ENCODE results near the gene TECPR1. TPM values are rescaled to one million over a fixed set of nuclear protein-coding genes. Genes with fewer than 3 reads are reported as not detected.

TECPR1 gene
- total RNA-seq, 1 experiment from 2014 or later, result 15.3 TPM

GRCh38 chr7:98265841-98266271 is 13.8 kb upstream of the TECPR1 start:
- in situ Hi-C loops (cut with HindIII; ENCODE audit: low pct_unique_long_range_greater_than_20kb, low sequenced_read_pairs), result no loop called here
- DNase-seq (ENCODE audit: low read depth, low spot score), result no peak

GRCh38 chr7:98257701-98258100 is 5.7 kb upstream of the TECPR1 start:
- no peak for DNase-seq (ENCODE audit: low read depth, low spot score)
- in situ Hi-C loops (cut with HindIII; ENCODE audit: low pct_unique_long_range_greater_than_20kb, low sequenced_read_pairs), result no loop called here

- in situ Hi-C loops (cut with HindIII; ENCODE audit: low pct_unique_long_range_greater_than_20kb, low sequenced_read_pairs), result no loop called here
- DNase-seq (ENCODE audit: low read depth, low spot score), result no peak
Observed at GRCh38 chr7:98256431-98256830, 4.4 kb upstream of the TECPR1 start.

GRCh38 chr7:98254951-98255610 is 3.0 kb upstream of the TECPR1 start:
- in situ Hi-C loops (cut with HindIII; ENCODE audit: low pct_unique_long_range_greater_than_20kb, low sequenced_read_pairs), result no loop called here
- peak; percentile 79 for DNase-seq (ENCODE audit: low read depth, low spot score)

- no peak for DNase-seq (ENCODE audit: low read depth, low spot score)
- in situ Hi-C loops (cut with HindIII; ENCODE audit: low pct_unique_long_range_greater_than_20kb, low sequenced_read_pairs), result no loop called here
Observed at GRCh38 chr7:98254516-98254915, 2.5 kb upstream of the TECPR1 start.

- in situ Hi-C loops (cut with HindIII; ENCODE audit: low pct_unique_long_range_greater_than_20kb, low sequenced_read_pairs), result no loop called here
- DNase-seq (ENCODE audit: low read depth, low spot score), result no peak
Observed at GRCh38 chr7:98252425-98253054, 508 bp upstream of the TECPR1 start.

GRCh38 chr7:98251231-98251600 is 816 bp downstream of the TECPR1 start:
- no peak for DNase-seq (ENCODE audit: low read depth, low spot score)
- in situ Hi-C loops (cut with HindIII; ENCODE audit: low pct_unique_long_range_greater_than_20kb, low sequenced_read_pairs), result no loop called here

GRCh38 chr7:98250789-98251188 is 1.2 kb downstream of the TECPR1 start:
- in situ Hi-C loops (cut with HindIII; ENCODE audit: low pct_unique_long_range_greater_than_20kb, low sequenced_read_pairs), result no loop called here
- DNase-seq (ENCODE audit: low read depth, low spot score), result no peak

GRCh38 chr7:98249106-98249505 is 2.9 kb downstream of the TECPR1 start:
- in situ Hi-C loops (cut with HindIII; ENCODE audit: low pct_unique_long_range_greater_than_20kb, low sequenced_read_pairs), result no loop called here
- no peak for DNase-seq (ENCODE audit: low read depth, low spot score)

GRCh38 chr7:98248156-98248555 is 3.9 kb downstream of the TECPR1 start:
- DNase-seq (ENCODE audit: low read depth, low spot score), result no peak
- in situ Hi-C loops (cut with HindIII; ENCODE audit: low pct_unique_long_range_greater_than_20kb, low sequenced_read_pairs), result no loop called here

GRCh38 chr7:98244871-98245270 is 7.2 kb downstream of the TECPR1 start:
- DNase-seq (ENCODE audit: low read depth, low spot score), result no peak
- in situ Hi-C loops (cut with HindIII; ENCODE audit: low pct_unique_long_range_greater_than_20kb, low sequenced_read_pairs), result no loop called here

- no peak for DNase-seq (ENCODE audit: low read depth, low spot score)
- in situ Hi-C loops (cut with HindIII; ENCODE audit: low pct_unique_long_range_greater_than_20kb, low sequenced_read_pairs), result no loop called here
Observed at GRCh38 chr7:98242934-98243333, 9.1 kb downstream of the TECPR1 start.

- DNase-seq (ENCODE audit: low read depth, low spot score), result no peak
- in situ Hi-C loops (cut with HindIII; ENCODE audit: low pct_unique_long_range_greater_than_20kb, low sequenced_read_pairs), result no loop called here
Observed at GRCh38 chr7:98242342-98242741, 9.7 kb downstream of the TECPR1 start.

- no peak for DNase-seq (ENCODE audit: low read depth, low spot score)
- in situ Hi-C loops (cut with HindIII; ENCODE audit: low pct_unique_long_range_greater_than_20kb, low sequenced_read_pairs), result no loop called here
Observed at GRCh38 chr7:98241674-98242241, 10.3 kb downstream of the TECPR1 start.

GRCh38 chr7:98240961-98241673 is 10.9 kb downstream of the TECPR1 start:
- peak; percentile 78 for DNase-seq (ENCODE audit: low read depth, low spot score)

GRCh38 chr7:98238976-98239375 is 13.1 kb downstream of the TECPR1 start:
- in situ Hi-C loops (cut with HindIII; ENCODE audit: low pct_unique_long_range_greater_than_20kb, low sequenced_read_pairs), result no loop called here
- DNase-seq (ENCODE audit: low read depth, low spot score), result no peak

More at GRCh38 chr7:98240961-98241673, 10.9 kb downstream of the TECPR1 start:
- in situ Hi-C loops (cut with HindIII; ENCODE audit: low pct_unique_long_range_greater_than_20kb, low sequenced_read_pairs), result no loop called here

- no peak for DNase-seq (ENCODE audit: low read depth, low spot score)
- in situ Hi-C loops (cut with HindIII; ENCODE audit: low pct_unique_long_range_greater_than_20kb, low sequenced_read_pairs), result no loop called here
Observed at GRCh38 chr7:98238076-98238475, 14.0 kb downstream of the TECPR1 start.

GRCh38 chr7:98236355-98237185 is 15.5 kb downstream of the TECPR1 start:
- no peak for DNase-seq (ENCODE audit: low read depth, low spot score)
- in situ Hi-C loops (cut with HindIII; ENCODE audit: low pct_unique_long_range_greater_than_20kb, low sequenced_read_pairs), result no loop called here

All from SK-MEL-5 (cell line).